Natural killer cell (primary cell): ENCODE data around the gene PLEKHA5. TPM values are rescaled to one million over a fixed set of nuclear protein-coding genes. Genes with fewer than 3 reads are reported as not detected.
"Not testable (repeated sequence)": the region's sequence is repeated elsewhere in the genome, so short reads cannot be mapped to it uniquely, and the experiment has no call there.

ENCODE experiments used
- ATAC-seq, 3 donors: fragments of 150-1000 bp in 2 of 3; fragments of 200-7000 bp in 1 of 3; cut with Tn5 transposase; 1 replicate in 1 of 3; 2 replicates in 2 of 3; pipeline ENCODE4 v1.10.0; 2021; ENCODE audit warnings: mild to moderate bottlenecking in 2 of 3, moderate library complexity in 2 of 3
- DNase-seq, 2 donors: peaks; one replicate each; pipeline versions ENCODE4 v3.0.0 to v3.0.0-alpha.2; 2013 to 2021; ENCODE audit warnings: mixed read lengths in 1 of 2
- H3K27ac ChIP-seq: one replicate; pipeline ENCODE4 v1.5.1; 2013; ENCODE audit warnings: mild to moderate bottlenecking, low read length
- H3K27me3 ChIP-seq: one replicate; pipeline ENCODE4 v1.6.1; 2013; ENCODE audit warnings: low read length; ENCODE audit not compliant: control insufficient read depth, insufficient read depth
- H3K36me3 ChIP-seq: one replicate; pipeline ENCODE4 v1.6.1; 2013; ENCODE audit warnings: low read length; ENCODE audit not compliant: control insufficient read depth, insufficient read depth
- H3K4me1 ChIP-seq: one replicate; pipeline ENCODE4 v1.6.1; 2013; ENCODE audit warnings: low read length; ENCODE audit not compliant: control insufficient read depth, insufficient read depth
- H3K4me3 ChIP-seq: one replicate; pipeline ENCODE4 v1.5.1; 2013; ENCODE audit warnings: low read length
- H3K9me3 ChIP-seq: one replicate; pipeline ENCODE4 v1.6.1; 2013; ENCODE audit warnings: low read length; ENCODE audit not compliant: control insufficient read depth, insufficient read depth
- H3K27ac Mint-ChIP-seq, 2 donors: one replicate each; pipeline ENCODE4 v1.8.0; 2022; ENCODE audit warnings: mild to moderate bottlenecking in 2 of 2, mixed read lengths in 2 of 2, moderate library complexity in 1 of 2
- H3K27me3 Mint-ChIP-seq, 2 donors: one replicate each; pipeline ENCODE4 v1.8.0; 2022; ENCODE audit warnings: low read depth in 2 of 2, mixed read lengths in 2 of 2
- H3K36me3 Mint-ChIP-seq: one replicate; pipeline ENCODE4 v1.8.0; 2022; ENCODE audit warnings: mixed read lengths
- H3K4me1 Mint-ChIP-seq, 2 donors: one replicate each; pipeline ENCODE4 v1.8.0; 2022; ENCODE audit warnings: mixed read lengths in 2 of 2
- H3K4me3 Mint-ChIP-seq: one replicate; pipeline ENCODE4 v1.8.0; 2022; ENCODE audit warnings: mild to moderate bottlenecking, moderate library complexity, mixed read lengths
- H3K9me3 Mint-ChIP-seq, 2 donors: one replicate each; pipeline ENCODE4 v1.8.0; 2022; ENCODE audit warnings: mixed read lengths in 2 of 2
- CTCF ChIP-seq: fragments of 200-600 bp; IDR thresholded peaks from one replicate; pipeline ENCODE4 v1.8.0; 2022; ENCODE audit warnings: antibody characterized with exemption
- WGBS: methylation state at CpG from one replicate; pipeline ENCODE4 v1.1.7; 2013; ENCODE audit warnings: missing lambda C conversion rate; ENCODE audit not compliant: insufficient coverage; 5-methylcytosine and 5-hydroxymethylcytosine counted together
- intact Hi-C: fragments of 100-400 bp; cut with micrococcal nuclease; formaldehyde crosslinking; loops from one replicate; pipeline ENCODE4 v1.14.2; 2022
- total RNA-seq, 4 donors: library from RNA; stranded (reverse); fragments of 120-200 nt in 1 of 4; gene quantifications; one replicate each; pipeline versions ENCODE4 v1.2.3 to v1.2.4, GENCODE V29; 2013 to 2022

Gene PLEKHA5
- total RNA-seq, 3 donors from 2014 or later (not counting 1 experiment from before 2014, with no cell fraction given) = 5.2 to 12.1 (median 7.0) TPM

GRCh38 chr12:19338405-19338804 lies 208.9 kb downstream of the PLEKHA5 start:
- Mint-ChIP-seq H3K27me3 (no peaks in the 10 kb centered on the region), H3K27ac (no peak overlapping the region), H3K4me3 (no peak overlapping the region), H3K4me1 (no peaks in the 10 kb centered on the region), H3K9me3 (peaks cover 2 to 3% of the 10 kb centered on the region in 2 donors), H3K36me3 (no peaks in the 10 kb centered on the region)
- Histone ChIP-seq H3K4me1 (no peaks in the 10 kb centered on the region), H3K9me3 (no peaks in the 10 kb centered on the region), H3K4me3 (no peak overlapping the region), H3K36me3 (no peaks in the 10 kb centered on the region), H3K27ac (no peak overlapping the region), H3K27me3 (no peaks in the 10 kb centered on the region)
- WGBS = 95% methylated on average over 5 of the region's 5 CpGs
- no peak for DNase-seq
- intact Hi-C loops = no loop called here
- ATAC-seq = no peak
- TF ChIP-seq CTCF = no peak

GRCh38 chr12:19350850-19351249 lies 221.3 kb downstream of the PLEKHA5 start:
- H3K9me3 ChIP-seq, DNase-seq, H3K4me3 ChIP-seq, intact Hi-C loops, H3K36me3 ChIP-seq, H3K27ac Mint-ChIP-seq, H3K27ac ChIP-seq, H3K27me3 ChIP-seq, ATAC-seq, H3K4me1 Mint-ChIP-seq, H3K4me3 Mint-ChIP-seq, H3K27me3 Mint-ChIP-seq, H3K9me3 Mint-ChIP-seq, H3K36me3 Mint-ChIP-seq, H3K4me1 ChIP-seq: not testable (repeated sequence)
- WGBS = 97% methylated on average over 3 of the region's 4 CpGs

GRCh38 chr12:19351346-19351745 lies 221.8 kb downstream of the PLEKHA5 start:
- WGBS = 86% methylated on average over 1 of the region's 2 CpGs
- H3K27ac ChIP-seq = no peak overlapping the region
- intact Hi-C loops = no loop called here

GRCh38 chr12:19369691-19370148 lies 240.2 kb downstream of the PLEKHA5 start:
- TF ChIP-seq CTCF = no peak
- peaks cover 6% of the 10 kb centered on the region for H3K36me3 Mint-ChIP-seq
- H3K27ac ChIP-seq = no peak overlapping the region
- no peaks in the 10 kb centered on the region for H3K4me1 ChIP-seq
- H3K27ac Mint-ChIP-seq = no peak overlapping the region
- no peaks in the 10 kb centered on the region for H3K36me3 ChIP-seq
- H3K4me3 Mint-ChIP-seq = no peak overlapping the region
- H3K27me3 ChIP-seq = no peaks in the 10 kb centered on the region
- H3K4me3 ChIP-seq = no peak overlapping the region
- ATAC-seq (no peak), DNase-seq (no peak)
- no peaks in the 10 kb centered on the region for H3K9me3 Mint-ChIP-seq
- no peaks in the 10 kb centered on the region for H3K4me1 Mint-ChIP-seq
- 97% methylated on average over 6 of the region's 6 CpGs for WGBS
- H3K27me3 Mint-ChIP-seq = no peaks in the 10 kb centered on the region
- intact Hi-C loops = no loop called here
- H3K9me3 ChIP-seq = no peaks in the 10 kb centered on the region

More at GRCh38 chr12:19351346-19351745, 221.8 kb downstream of the PLEKHA5 start:
- no peaks in the 10 kb centered on the region for H3K9me3 Mint-ChIP-seq
- no peak overlapping the region for H3K4me3 ChIP-seq
- H3K27me3 ChIP-seq = no peaks in the 10 kb centered on the region
- H3K27ac Mint-ChIP-seq = no peak overlapping the region
- no peaks in the 10 kb centered on the region for H3K36me3 ChIP-seq
- TF ChIP-seq CTCF = no peak
- no peaks in the 10 kb centered on the region for H3K4me1 ChIP-seq
- no peaks in the 10 kb centered on the region for H3K27me3 Mint-ChIP-seq
- ATAC-seq (no peak), DNase-seq (no peak)
- H3K9me3 ChIP-seq = no peaks in the 10 kb centered on the region
- H3K4me3 Mint-ChIP-seq = no peak overlapping the region
- no peaks in the 10 kb centered on the region for H3K36me3 Mint-ChIP-seq
- no peaks in the 10 kb centered on the region for H3K4me1 Mint-ChIP-seq
